ENCODE data around the gene BST2. TPM values are rescaled to one million over a fixed set of nuclear protein-coding genes. Genes with fewer than 3 reads are reported as not detected.

Gene BST2
- total and polyA plus RNA-seq, 9 of the 15 experiments (the other 6 are each of a cell fraction or from before 2014, with no cell fraction given) = 11.2 to 232 (median 151) TPM

DNA sequence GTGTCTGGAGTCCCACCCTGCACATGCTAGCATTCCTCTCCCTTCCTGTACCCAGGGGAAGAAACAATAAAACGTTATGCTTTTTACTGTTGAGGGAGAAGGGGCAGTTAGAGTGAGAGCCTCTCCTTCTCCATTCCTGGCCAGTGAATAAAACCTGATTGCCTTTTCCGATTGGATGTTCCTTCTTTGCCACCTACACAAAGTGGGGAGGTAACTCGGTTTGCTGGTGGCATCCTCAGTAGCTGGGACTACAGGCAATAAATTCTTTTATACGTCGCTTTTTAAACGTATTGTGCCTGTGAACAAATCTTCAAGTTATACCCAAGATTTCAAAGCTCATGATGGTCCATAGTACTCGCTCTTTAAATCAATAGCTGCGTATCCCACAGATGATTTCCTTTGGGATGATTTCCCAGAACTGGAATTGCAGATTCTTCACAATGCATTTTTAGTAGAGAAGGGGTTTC, 13.8 kb upstream of the BST2 start (continued):
- no peak for TF ChIP-seq ZBTB40 (IDR thresholded peaks at IDR 0.05)
- no peak for TF ChIP-seq ZBTB40 (CRISPR knock-in tag; IDR thresholded peaks at IDR 0.05)
- TF ChIP-seq LCOR (CRISPR knock-in tag; IDR thresholded peaks at IDR 0.05) = no peak
- TF ChIP-seq MIER1 (IDR thresholded peaks at IDR 0.05; ENCODE audit: low read depth) = no peak
- TF ChIP-seq ZNF239 (CRISPR knock-in tag; IDR thresholded peaks at IDR 0.05) = no peak
- no peak for TF ChIP-seq ZSCAN32 (CRISPR knock-in tag; IDR thresholded peaks at IDR 0.05)
- TF ChIP-seq HDAC8 (tag; IDR thresholded peaks at IDR 0.05) = no peak
- TF ChIP-seq PML (IDR thresholded peaks at IDR 0.05; ENCODE audit: low read length) = 0 out of 2 replicates have a peak, but pooled peaks have one; percentile 22
- TF ChIP-seq BCOR (IDR thresholded peaks at IDR 0.05) = 0 out of 2 replicates have a peak, but pooled peaks have one; percentile 66
- TF ChIP-seq ID3 (CRISPR knock-in tag; IDR thresholded peaks at IDR 0.05) = no peak
- TF ChIP-seq ID3 (tag; IDR thresholded peaks at IDR 0.05) = no peak
- TF ChIP-seq, protein P1, sequence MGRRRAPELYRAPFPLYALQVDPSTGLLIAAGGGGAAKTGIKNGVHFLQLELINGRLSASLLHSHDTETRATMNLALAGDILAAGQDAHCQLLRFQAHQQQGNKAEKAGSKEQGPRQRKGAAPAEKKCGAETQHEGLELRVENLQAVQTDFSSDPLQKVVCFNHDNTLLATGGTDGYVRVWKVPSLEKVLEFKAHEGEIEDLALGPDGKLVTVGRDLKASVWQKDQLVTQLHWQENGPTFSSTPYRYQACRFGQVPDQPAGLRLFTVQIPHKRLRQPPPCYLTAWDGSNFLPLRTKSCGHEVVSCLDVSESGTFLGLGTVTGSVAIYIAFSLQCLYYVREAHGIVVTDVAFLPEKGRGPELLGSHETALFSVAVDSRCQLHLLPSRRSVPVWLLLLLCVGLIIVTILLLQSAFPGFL (CRISPR knock-in tag; IDR thresholded peaks at IDR 0.05) = no peak
- no peak for TF ChIP-seq CBX1 (IDR thresholded peaks at IDR 0.05; ENCODE audit: low read depth)
- TF ChIP-seq GTF2A2 (tag; IDR thresholded peaks at IDR 0.05) = no peak
- TF ChIP-seq CHCHD3 (CRISPR knock-in tag; IDR thresholded peaks at IDR 0.05) = no peak
- TF ChIP-seq, protein P2, sequence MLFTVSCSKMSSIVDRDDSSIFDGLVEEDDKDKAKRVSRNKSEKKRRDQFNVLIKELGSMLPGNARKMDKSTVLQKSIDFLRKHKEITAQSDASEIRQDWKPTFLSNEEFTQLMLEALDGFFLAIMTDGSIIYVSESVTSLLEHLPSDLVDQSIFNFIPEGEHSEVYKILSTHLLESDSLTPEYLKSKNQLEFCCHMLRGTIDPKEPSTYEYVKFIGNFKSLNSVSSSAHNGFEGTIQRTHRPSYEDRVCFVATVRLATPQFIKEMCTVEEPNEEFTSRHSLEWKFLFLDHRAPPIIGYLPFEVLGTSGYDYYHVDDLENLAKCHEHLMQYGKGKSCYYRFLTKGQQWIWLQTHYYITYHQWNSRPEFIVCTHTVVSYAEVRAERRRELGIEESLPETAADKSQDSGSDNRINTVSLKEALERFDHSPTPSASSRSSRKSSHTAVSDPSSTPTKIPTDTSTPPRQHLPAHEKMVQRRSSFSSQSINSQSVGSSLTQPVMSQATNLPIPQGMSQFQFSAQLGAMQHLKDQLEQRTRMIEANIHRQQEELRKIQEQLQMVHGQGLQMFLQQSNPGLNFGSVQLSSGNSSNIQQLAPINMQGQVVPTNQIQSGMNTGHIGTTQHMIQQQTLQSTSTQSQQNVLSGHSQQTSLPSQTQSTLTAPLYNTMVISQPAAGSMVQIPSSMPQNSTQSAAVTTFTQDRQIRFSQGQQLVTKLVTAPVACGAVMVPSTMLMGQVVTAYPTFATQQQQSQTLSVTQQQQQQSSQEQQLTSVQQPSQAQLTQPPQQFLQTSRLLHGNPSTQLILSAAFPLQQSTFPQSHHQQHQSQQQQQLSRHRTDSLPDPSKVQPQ (CRISPR knock-in tag; IDR thresholded peaks at IDR 0.05; ENCODE audit: borderline replicate concordance) = no peak
- TF ChIP-seq KAT8 (IDR thresholded peaks at IDR 0.05; ENCODE audit: low read depth) = no peak
- no peak for TF ChIP-seq PHTF2 (CRISPR knock-in tag; IDR thresholded peaks at IDR 0.05)
